ENCODE data around the gene PRSS33.

The PRSS33 gene

GRCh38 chr16:2749476-2749875 lies 37.9 kb downstream of the PRSS33 start:
- POLR2A ChIA-PET = no interaction called here
- no peak overlapping the region for H3K4me3 ChIP-seq (ENCODE audit: low read depth, low read length)
- CTCF ChIA-PET = no interaction called here
- TF ChIP-seq CTCF (IDR thresholded peaks at IDR 0.05; ENCODE audit: insufficient read depth, low read length, missing control alignments) = no peak
- no peak for DNase-seq (ENCODE audit: low read depth, low spot score)

GRCh38 chr16:2748757-2749455 lies 38.5 kb downstream of the PRSS33 start:
- TF ChIP-seq CTCF (IDR thresholded peaks at IDR 0.05; ENCODE audit: insufficient read depth, low read length, missing control alignments) = no peak
- CTCF ChIA-PET = no interaction called here
- POLR2A ChIA-PET = no interaction called here
- no peak for DNase-seq (ENCODE audit: low read depth, low spot score)
- H3K4me3 ChIP-seq (ENCODE audit: low read depth, low read length) = no peak overlapping the region

- H3K4me3 ChIP-seq (ENCODE audit: low read depth, low read length) = no peak overlapping the region
- ChIA-PET POLR2A (no interaction called here), CTCF (no interaction called here)
- TF ChIP-seq CTCF (IDR thresholded peaks at IDR 0.05; ENCODE audit: insufficient read depth, low read length, missing control alignments) = no peak
- DNase-seq (ENCODE audit: low read depth, low spot score) = no peak
Observed at GRCh38 chr16:2745961-2746360, 41.4 kb downstream of the PRSS33 start.

- ChIA-PET POLR2A (no interaction called here), CTCF (no interaction called here)
- no peak overlapping the region for H3K4me3 ChIP-seq (ENCODE audit: low read depth, low read length)
- TF ChIP-seq CTCF (IDR thresholded peaks at IDR 0.05; ENCODE audit: insufficient read depth, low read length, missing control alignments) = no peak
- DNase-seq (ENCODE audit: low read depth, low spot score) = no peak
Observed at GRCh38 chr16:2745116-2745890, 42.1 kb downstream of the PRSS33 start.

- no peak for TF ChIP-seq CTCF (IDR thresholded peaks at IDR 0.05; ENCODE audit: insufficient read depth, low read length, missing control alignments)
- ChIA-PET CTCF (no interaction called here), POLR2A (no interaction called here)
- DNase-seq (ENCODE audit: low read depth, low spot score) = no peak
- H3K4me3 ChIP-seq (ENCODE audit: low read depth, low read length) = no peak overlapping the region
Observed at GRCh38 chr16:2744711-2745110, 42.6 kb downstream of the PRSS33 start.

GRCh38 chr16:2743007-2743810 lies 44.2 kb downstream of the PRSS33 start:
- no peak for DNase-seq (ENCODE audit: low read depth, low spot score)
- TF ChIP-seq CTCF (IDR thresholded peaks at IDR 0.05; ENCODE audit: insufficient read depth, low read length, missing control alignments) = no peak
- POLR2A ChIA-PET = no interaction called here
- CTCF ChIA-PET = no interaction called here
- no peak overlapping the region for H3K4me3 ChIP-seq (ENCODE audit: low read depth, low read length)

Data from AG04449 (cell line).